Measurements from ENCODE around the gene SRGAP1.
"Not testable (repeated sequence)": the region's sequence is repeated elsewhere in the genome, so short reads cannot be mapped to it uniquely, and the experiment has no call there.

The SRGAP1 gene

DNA sequence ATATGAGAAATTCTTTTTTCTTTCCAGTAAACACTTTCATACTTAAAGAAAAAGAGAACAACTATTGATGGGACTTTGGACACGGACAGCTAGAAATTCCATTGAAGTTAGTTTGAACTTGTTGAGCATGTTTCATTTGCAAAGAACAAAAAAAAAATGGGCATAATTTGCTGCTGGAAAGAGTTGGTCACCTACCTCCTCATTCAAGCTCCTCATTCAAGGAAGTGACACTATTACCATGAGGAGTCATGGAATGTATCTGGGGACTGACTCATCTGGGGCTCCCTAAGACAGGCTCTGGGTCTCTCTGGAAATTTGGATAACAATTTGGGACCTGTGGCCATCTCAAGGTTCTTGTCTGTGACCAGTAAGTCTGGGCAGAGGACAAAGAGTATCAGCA, 327.2 kb downstream of the SRGAP1 start:
- DNase-seq (ENCODE audit: low read depth), result no peak

DNA sequence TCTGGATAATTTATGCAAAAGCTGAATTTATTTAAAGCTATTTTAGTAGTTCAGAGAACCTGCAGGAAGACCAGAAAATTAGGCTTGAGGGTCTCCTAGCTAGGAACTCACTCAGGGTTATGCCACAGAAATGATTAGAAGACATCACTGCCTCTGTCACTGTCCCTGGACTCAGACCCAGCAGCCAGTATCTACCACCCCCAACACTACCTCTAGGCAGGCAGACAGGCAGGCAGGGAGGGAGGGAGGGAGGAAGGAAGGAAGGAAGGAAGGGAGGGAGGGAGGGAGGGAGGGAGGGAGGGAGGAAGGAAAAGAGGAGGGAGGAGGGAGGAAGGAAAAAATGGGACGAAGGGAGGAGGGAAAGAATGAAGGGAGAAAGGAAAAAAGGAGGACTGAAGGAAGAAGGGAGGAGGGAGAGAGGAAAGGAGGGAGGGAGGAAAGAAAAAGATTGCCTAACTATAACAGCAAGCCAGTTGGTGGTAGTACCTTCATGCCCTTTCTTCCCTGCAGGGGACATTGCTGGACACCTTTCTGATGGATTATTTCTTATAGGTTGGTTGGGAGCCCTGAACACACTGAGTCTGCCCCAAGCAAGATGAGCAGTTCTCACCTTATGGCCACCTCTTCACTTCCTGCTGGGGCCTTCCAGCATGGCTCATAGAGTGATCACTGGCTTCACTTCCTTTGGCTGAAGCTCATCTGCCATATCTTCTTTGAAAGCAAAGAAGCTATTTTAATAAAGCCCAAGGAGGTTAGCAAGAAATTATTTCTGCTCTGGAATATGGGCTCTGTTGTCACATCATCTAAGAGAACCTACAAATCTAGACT, 327.9 kb downstream of the SRGAP1 start:
- DNase-seq (ENCODE audit: low read depth), result no peak

DNA sequence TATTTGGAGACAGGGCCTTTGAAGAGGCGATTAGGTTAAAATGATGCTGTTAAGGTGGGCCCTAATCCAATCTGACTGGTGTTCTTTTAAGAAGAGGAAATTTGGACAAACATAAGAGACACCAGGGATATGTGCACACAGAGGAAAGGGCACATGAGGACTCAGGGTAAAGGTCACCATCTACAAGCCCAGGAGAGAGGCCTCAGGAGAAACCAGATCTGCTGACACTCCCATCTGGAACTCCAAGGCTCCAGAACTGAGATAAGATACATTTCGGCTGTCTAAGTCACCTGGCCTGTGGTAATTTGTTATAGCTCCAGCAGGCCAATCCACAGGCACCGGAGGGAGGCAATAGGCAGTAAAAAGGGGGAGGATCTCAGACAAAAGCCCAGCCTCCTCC, 329.0 kb downstream of the SRGAP1 start:
- DNase-seq (ENCODE audit: low read depth), result no peak

DNA sequence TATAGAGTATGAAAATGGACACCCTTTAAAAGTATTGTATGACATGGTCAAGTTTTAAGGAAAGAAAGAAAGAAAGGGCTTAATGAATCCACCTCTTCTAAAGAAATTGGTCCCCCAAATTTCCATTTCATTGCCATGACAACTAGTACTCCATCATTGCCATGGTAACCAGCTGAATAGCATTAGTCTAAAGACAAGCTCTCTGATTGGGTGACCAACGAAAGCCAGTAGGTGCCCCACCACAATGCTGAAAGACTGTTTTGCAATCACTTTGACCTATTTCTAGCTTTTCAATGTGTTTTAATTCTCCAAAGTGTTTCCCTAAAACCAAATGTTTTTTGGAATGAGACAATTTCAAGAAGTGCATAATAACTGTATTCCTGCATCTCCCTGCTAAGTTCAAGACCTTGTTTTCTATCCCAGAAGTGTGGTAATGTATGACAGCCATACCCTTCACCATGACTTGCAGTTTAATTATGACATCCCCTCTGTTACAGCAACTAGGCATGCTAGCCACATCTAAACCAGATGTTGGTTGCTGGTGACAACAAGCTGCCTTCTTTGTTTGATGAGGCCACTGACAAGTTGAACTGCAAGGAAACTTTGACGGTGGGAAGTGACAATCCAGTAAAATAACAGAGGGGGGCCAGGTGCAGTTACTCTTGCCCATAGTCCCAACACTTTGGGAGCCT, 330.9 kb downstream of the SRGAP1 start:
- no peak for DNase-seq (ENCODE audit: low read depth)

DNA sequence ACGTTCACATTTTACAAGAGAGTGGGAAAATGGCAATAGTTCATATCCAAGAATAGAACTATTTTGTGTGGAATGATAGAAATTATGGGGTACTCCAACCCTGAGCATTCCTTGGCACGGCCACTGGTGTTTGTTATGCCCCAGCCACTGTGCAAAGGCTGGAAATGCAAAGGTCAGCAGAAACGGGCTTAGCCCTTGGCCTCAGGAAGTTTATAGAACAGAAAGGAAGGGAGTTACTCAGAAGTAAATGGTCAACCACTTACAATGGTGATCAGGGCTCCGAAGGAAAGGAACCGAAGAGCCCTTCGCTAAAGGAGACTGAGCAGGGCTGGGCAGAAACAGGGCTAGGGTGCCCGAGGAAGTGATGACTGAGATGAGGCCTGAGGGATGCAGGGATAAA, 332.5 kb downstream of the SRGAP1 start:
- DNase-seq (ENCODE audit: low read depth), result no peak

DNA sequence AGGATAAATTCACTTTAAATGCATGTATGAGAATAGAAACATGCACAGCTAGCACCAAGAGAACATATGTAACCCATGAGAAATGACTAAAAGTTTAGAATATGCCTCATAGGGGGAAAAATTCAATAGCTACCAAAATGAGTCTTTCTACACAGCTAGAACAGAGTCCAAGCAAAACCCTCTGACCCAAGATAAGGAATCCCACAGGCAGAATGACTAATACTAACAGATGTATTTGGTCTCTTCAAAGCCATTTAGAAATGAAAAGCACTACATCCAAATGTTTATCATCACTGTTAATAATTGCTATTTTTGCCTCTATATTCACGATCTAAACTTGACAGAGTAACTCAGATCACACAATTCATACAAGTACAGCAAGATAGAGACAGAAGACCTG, 333.6 kb downstream of the SRGAP1 start:
- no peak for DNase-seq (ENCODE audit: low read depth)

DNA sequence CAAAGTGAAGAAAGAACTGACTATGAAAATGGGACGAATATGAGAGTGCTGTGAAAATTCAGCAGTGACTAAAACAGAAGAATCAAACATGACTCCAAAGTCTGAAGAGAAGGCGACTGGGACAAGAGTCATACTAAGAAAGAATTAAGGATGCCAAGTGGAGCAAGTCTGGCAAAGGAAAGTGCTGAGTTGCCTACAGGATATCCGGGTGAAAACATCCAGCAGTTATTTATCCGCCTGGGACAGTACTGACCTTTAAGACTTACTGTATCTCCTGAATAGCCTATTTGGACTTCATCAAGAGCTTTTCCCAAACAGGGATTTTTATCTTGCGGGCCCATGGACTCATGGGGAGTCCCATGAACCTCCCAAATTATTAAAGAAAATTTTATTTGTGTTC, 336.5 kb downstream of the SRGAP1 start:
- no peak for DNase-seq (ENCODE audit: low read depth)

DNA sequence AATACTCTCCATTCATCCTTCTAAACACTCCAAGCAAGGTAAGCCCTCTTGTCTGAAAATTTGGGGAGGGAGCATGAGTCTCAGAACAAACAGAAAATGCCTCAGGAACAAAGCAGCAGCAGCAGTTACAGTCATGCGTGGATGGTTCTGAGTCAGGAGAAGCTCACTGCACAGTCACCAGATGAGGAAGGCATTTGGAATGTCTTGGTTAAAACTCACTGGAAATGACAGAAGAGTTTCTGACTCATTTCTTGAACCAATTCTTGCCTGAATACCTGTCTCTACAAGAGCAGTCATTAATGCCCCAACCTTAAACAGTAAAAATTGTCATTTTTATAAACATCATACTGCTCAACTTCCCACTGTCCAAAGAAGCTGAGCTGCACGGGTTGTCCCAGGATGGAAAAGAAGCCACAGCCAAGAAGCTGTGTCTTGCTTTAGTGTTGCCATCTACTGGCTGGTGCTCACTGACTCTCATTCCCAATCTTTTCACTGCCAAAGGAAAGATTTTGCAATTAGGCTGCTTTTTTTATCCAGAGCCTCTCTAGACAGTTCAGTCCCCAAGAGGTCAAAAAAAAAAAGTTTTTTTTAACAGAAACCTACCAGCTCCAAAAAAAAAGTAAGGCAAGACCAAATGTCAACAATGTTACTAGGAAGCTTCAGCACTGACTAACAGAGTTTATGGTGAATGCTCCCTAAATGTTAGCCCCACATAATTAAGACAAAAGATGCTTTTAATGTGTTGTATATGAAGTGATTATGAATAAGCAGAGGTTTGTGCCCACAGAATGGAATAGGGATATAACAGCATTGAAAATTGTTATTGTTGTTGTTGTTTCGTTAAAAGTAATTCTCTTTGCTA, 337.2 kb downstream of the SRGAP1 start:
- DNase-seq (ENCODE audit: low read depth), result no peak

DNA sequence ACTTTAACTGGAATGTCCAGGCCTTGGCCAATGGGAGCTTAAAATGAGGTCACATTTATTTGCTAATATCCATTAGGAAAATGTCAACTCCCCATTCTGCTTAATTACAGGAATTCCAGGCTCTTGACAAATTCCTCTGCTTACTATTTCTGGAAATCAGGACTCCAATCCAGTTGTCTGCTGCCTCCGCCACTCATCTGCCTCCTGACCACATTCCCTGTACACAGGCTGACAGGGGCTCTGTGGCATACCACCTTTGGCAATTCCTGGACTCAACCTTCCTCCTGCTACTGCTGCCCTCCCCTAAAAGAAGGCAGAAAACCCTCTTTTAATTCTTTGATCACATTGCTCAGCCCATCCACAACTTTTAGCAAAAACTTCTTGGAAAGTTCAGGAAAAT, 339.7 kb downstream of the SRGAP1 start:
- DNase-seq (ENCODE audit: low read depth), result no peak

DNA sequence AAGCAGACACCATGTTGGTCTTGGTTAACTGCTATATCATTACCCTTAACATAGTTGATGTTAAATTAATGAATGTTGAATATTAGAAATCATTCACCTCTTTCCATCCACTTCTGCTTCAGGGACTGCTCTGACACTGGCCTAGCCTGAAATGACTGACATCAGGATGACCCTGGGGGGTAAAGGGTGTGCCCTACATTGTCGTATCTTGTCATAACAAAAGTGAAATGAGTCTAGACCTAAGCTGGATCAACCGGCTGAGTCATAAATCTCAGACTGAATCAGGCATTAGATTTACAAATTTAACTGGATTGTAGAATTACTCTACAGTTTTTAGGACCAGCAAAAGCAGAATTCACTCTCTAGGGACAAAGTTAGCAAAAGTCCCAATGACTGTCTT, 342.3 kb downstream of the SRGAP1 start:
- no peak for DNase-seq (ENCODE audit: low read depth)

DNA sequence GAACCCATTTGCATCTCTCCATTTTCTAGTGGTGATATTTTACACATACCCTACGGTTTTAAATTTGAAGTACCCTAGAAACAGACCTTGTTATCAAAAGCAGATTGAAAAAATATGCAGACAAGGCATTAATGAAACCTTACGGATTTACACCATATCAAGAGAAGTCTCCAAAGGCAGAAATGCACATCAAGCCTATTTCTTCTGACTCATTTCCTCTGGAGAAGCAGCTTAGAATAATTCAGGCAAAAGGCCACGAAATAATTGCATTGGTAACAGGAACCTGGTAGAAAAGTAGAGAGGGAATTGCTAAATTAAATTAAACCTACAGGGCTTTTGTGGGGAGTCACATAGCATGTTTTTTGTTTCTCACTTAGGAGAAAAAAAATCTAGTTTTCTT, 342.9 kb downstream of the SRGAP1 start:
- no peak for DNase-seq (ENCODE audit: low read depth)

DNA sequence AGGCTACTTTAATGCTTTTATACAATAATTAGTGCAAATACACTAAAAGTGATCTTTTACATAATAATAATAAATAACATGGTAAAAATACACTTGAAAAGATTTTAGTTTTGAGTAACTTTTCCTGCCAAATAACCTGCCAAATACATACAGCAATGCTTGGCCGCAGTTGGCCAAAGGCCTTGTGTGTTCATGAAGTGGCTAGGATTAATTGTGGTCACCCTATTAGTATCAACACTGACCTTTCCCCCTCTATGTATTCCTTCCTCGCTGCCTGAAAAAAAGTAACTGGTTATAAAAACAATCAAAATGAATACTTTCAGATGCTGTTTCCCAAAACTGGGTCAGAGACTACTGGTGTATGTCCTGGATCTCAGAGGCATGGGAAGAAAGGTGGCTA, 343.3 kb downstream of the SRGAP1 start:
- no peak for DNase-seq (ENCODE audit: low read depth)

DNA sequence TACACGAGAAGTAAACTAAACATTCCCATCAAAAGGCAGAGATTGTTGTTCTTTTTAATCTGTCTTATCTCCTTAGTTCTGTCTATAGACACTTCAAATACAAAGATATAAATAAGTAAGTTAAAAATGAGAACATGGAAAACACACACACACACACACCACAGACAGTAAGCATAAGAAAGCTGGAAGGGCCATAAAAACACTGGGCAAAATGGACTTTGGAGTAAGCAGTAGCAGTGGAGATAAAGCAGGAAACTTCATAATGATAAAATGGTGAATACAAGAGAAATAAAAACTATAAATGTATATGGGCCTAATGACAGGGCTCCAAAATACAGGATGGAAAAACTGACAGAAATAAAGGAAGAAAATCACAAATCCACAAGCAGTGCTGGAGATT, 345.0 kb downstream of the SRGAP1 start:
- no peak for DNase-seq (ENCODE audit: low read depth)

DNA sequence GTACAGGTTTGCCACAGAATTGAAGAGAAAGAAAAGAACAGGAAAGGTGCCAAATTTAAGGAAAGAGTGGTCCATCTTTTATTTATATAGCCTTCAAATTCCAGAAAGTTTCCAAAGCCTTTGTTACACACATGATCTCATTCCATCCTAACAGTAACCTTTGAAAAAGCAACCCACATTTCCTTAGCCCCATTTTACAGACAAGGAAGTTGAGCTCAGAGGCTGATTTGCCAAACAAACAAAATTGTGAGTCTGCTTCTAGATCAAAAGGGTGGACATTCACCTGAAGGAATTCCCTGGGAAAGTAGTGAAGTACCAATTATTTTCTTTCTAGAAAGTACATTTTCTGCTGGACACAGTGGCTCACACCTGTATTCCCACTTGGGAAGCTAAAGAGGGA, 345.6 kb downstream of the SRGAP1 start:
- no peak for DNase-seq (ENCODE audit: low read depth)

DNA sequence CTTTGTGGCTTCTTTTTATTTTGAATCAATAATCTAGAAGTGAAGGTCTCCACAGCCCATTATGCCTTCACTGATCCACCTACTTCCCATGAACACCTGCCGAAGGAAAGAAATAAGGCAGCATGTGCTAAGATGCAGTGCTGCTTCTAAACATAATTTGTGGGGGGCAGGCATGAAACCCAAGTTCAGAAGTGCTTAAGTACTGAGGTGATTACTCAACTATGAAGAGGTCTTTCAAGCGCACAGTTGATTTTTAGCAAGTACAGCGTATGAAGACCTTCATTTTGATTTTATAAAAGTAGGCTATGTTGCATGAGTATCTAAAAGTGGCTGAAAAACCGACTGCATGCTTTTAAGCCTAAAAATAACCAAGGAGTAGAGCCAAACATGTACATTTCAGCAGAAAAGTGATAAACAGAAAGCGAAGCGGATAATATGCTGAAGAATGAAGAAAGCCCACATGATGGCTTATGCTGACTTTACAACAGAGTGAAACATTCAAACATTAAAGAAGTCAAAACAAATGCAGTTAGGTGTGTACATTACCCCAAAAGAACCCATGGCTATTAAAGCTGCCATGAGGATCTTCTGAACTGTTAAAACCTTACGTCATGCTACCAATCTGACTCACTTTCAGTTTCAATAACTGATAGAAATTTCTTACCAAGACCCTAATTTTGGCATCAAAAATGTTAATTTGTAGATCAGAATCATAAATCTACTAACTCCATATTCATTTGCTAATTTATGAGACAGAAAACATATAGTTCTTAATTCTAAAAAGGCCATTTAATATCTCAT, 348.3 kb downstream of the SRGAP1 start:
- DNase-seq (ENCODE audit: low read depth), result no peak

DNA sequence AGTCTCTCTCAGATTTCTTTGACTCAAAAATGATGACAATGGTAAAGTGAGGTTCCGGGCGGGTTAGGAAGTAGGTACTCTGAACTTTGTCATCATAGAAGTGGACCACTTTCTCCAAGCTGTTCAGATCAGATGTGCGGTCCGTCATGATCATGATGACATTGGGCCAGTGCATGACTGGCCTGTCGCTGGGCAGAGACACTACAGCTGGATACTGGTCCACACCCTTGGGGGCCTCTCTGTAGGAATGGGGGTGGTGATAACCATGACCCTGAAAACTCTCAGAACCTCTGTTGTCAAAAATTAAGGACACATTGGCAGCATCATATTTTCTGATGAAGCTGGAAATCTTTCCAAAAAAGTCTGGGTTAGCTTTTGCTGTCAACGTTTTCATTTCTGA, 349.4 kb downstream of the SRGAP1 start:
- DNase-seq (ENCODE audit: low read depth), result no peak

DNA sequence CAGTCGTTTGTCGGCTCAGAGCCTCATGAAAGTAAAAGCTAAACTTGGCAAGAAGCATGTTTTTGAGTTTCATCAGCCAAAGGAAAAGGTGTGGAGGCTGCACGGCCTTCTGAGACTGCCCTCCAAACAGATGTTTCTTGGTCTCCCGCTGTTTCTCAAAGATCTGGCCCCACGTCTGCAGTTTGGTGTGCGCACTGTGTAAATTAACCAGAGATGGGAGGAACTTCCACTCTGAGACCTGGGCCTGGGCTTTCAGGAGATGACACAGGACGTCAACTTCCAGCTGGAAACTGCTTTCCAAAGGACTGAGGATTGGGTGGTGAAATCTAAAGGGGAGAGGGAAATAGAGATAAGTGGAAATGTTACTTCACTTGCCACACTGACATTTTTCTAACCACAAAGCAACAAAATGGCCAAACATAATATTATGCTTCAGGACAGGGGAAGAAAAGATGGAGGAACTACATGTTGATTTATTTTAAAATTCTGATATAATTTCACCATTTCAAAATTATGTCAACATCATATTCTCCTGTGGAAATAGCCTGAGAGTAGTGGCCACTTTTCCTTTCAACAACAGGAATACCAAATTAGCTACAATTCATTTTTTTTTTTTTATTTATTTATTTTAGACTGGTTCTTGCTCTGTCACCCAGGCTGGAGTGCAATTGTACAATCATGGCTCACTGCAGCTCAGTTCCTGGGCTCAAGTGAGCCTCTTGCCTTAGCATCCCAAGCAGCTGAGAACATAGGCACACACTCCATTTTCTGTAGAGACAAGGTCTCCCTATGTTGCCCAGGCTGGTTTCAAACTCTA, 350.0 kb downstream of the SRGAP1 start:
- no peak for DNase-seq (ENCODE audit: low read depth)

DNA sequence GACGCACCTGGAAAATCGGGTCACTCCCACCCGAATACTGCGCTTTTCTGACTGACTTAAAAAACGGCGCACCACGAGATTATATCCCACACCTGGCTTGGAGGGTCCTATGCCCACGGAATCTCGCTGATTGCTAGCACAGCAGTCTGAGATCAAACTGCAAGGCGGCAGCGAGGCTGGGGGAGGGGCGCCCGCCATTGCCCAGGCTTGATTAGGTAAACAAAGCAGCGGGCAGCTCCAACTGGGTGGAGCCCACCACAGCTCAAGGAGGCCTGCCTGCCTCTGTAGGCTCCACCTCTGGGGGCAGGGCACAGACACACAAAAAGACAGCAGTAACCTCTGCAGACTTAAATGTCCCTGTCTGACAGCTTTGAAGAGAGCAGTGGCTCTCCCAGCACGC, 351.3 kb downstream of the SRGAP1 start:
- DNase-seq (ENCODE audit: low read depth), result not testable (repeated sequence)

DNA sequence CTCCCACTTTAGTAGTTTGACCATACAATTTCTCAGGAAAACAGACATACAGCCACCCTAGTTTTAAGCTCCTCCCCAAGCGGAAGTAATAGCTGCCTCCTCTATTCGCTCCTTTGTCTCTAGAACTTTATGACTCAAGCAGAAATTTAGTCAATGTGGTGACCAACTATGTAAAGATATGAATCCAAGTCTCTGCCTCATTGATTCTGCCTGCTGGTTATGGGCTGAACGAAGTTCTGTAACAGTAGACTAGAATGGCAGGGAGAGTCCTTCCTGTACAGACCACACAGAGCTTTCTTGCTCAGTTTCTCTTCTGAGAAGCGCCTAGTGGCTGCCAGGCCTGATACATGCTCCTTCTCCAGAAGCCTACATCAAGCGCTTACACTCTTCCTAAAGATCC, 358.5 kb downstream of the SRGAP1 start:
- DNase-seq (ENCODE audit: low read depth), result no peak

DNA sequence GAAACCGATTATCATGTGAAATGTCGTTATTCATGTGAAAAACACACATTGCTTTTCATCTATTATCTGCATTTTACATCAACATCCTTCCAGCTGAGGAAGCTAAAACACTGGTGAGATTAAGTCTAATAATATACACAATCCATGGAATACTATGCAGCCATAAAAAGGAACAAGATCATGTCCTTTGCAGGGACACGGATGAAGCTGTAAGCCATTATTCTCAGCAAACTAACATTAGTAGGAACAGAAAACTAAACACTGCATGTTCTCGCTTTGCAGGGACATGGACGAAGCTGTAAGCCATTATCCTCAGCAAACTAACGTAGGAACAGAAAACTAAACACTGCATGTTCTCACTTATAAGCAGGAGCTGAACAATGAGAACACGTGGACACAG, 359.3 kb downstream of the SRGAP1 start:
- DNase-seq (ENCODE audit: low read depth), result no peak

DNA sequence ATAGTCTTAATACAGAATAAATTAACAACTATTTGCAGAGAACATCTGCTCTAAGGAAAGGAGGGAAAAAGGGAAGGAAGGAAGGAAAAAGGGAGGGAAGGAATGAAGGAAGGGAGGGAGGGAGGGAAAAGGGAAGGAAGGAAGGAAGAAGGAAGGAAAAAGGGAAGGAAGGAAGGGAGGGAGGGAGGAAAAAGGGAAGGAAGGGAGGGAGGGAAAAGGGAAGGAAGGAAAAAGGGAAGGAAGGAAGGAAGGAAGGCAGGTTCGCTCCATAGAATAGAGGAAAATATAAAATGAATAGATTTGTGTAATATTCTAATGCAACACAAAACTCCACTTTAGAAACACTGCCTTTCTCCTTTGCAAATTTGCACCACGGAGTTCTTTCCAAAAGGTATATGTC, 361.0 kb downstream of the SRGAP1 start:
- no peak for DNase-seq (ENCODE audit: low read depth)

All from stimulated activated CD8-positive, alpha-beta memory T cell treated with anti-CD3 and anti-CD28 coated beads, Interleukin-15, amount 100 ng/mL, for 24 hours (primary cell).